AG09319 (cell line): ENCODE results near the gene KCNH6.

ENCODE experiments used
- DNase-seq: peaks from one replicate; pipeline ENCODE4 v3.0.0-alpha.2; 2010; ENCODE audit warnings: low read depth; ENCODE audit errors: extremely low read depth
- CTCF ChIP-seq: IDR thresholded peaks from 2 replicates; pipeline ENCODE4 v1.5.1; 2011; ENCODE audit warnings: low read depth, mild to moderate bottlenecking, inconsistent platforms, low read length, moderate library complexity

KCNH6 gene

DNA sequence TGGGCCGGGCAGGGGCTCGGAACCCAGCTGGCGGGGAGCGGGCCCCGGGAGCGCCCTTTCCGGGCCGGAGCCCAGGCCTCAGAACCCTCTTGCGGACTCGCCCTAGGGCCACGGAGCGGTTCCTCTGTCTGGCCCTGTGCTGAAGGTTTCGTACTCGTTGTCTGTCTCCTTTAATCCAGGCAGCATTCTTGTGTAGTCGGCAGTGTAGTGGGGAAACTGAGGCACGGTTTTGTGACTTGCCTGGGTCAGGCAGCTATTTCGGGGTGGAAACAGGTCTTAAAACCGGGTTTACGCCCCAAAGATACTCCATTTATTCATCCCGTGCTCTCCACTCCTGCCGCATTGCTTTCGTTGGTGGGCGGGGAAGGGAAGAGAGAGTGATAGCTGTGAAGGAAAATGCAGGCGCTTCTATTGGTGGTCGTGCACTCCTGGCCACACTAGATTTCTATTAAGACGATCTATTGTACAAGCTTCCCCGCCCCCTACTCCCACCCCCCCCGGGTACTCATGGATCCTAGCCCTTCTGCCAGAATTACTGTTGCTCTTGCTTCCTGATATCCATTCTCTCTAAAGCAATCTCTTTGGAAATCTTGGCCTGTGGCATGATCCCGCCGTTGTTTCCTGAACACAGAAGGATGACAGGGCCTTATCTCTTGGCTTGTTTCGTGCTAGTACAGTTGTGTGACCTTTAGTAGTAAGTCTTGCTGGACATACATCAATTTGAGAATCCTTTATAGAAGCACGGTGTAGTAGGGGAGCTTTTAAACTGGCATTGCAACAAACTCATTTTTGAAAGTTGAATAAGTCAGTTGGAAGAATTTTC is 27.9 kb downstream of the KCNH6 start:
- no peak for DNase-seq
- TF ChIP-seq CTCF = no peak

DNA sequence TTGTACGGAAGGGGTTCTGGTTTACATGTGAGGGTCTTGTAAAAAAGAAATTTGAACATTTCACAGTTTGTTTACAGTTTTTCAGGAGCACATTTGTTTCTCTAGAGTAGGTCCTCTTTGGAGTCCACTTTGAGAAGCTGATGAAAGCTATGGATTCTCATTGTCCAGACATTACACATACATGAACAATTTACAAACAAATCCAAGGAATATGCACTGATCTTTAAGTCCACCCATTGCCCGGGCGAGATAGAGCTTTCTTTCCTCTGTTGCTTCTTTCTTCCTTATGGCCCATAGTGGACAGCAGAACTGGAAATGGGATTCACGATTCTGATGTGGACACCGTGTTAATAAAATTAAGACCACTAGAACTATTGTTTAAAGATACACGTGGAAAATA is 29.1 kb downstream of the KCNH6 start:
- no peak for TF ChIP-seq CTCF
- no peak for DNase-seq

DNA sequence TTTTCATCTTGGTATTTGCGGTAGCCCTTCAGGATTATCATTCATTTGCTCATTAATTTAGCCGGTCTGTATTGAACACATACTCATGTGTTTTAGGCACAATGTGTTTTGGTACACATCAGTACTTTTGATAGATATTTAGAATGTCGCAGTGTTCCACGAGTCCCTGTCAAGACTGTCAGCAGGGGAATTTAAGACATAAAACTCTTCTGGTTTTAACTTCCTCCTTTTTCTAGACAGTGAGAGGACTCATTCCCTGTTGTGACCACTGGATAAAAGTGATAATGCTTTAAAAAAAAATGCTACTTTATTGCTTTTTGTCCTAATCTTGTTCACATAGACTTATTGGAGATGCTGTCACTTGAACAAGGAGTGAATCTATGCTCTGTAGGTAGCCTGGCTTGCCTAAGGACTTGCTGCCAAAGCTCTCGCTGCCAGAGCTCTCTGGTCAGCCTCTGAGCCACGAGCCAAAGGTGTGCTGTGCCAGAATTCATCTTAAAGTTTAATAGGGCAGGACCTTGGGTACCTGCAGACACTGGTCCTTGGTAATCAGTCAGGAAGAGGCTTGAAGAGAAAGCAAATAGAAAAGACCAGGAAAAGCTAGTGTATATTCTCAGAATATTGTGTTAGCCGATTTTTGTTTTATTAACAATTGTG is 32.5 kb downstream of the KCNH6 start:
- TF ChIP-seq CTCF = no peak
- DNase-seq = no peak

GRCh38 chr17:63557416-63557815 is 34.3 kb downstream of the KCNH6 start:
- TF ChIP-seq CTCF = no peak
- no peak for DNase-seq

- TF ChIP-seq CTCF = no peak
- no peak for DNase-seq
These were observed 35.3 kb downstream of the KCNH6 start for GRCh38 chr17:63558441-63558840.

DNA sequence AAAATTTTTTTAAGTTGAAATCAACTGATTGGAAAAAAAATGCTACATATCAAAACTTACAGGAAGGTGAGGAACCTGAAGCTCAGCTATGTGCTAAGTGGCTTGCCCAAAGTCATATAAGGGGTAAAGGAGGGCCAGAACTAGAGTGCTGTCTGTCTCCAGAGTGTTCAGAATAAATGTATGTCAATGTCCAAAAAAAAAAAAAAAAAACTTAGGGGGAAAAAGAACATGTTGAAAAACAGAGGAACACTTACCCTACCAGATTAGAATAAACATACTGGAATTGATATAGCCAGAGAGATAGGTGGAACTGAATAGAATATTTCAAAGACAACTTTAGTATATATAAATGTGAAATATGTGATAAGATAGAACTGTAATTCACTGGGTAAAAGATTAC is 38.7 kb downstream of the KCNH6 start:
- no peak for TF ChIP-seq CTCF
- DNase-seq = no peak

GRCh38 chr17:63563339-63563738 is 40.2 kb downstream of the KCNH6 start:
- DNase-seq = no peak
- no peak for TF ChIP-seq CTCF
